Upper lobe of left lung (tissue), 4 donors: Measurements from ENCODE around the gene MKNK1.

Experiments used
- POLR2A ChIP-seq, 4 donors: fragments of 450-650 bp; IDR thresholded peaks; one replicate each; pipeline ENCODE4 v1.5.1; 2016 to 2017; ENCODE audit warnings: antibody characterized with exemption in 4 of 4, mild to moderate bottlenecking in 2 of 4
- POLR2AphosphoS5 ChIP-seq, 2 donors: sonication (generic); formaldehyde crosslinking; IDR thresholded peaks; one replicate each; pipeline ENCODE4 v1.5.1; 2017; ENCODE audit warnings: antibody characterized with exemption in 2 of 2
- TF ChIP-seq, protein P1 (sequence below), 6 experiments: fragments of 450-650 bp in 4 of 6; fragments of 200-600 bp in 2 of 6; sonication (generic) in 2 of 6; IDR thresholded peaks; one replicate each; pipeline ENCODE4 v1.5.1; 2016 to 2019; ENCODE audit warnings: antibody characterized with exemption in 6 of 6

DNA sequence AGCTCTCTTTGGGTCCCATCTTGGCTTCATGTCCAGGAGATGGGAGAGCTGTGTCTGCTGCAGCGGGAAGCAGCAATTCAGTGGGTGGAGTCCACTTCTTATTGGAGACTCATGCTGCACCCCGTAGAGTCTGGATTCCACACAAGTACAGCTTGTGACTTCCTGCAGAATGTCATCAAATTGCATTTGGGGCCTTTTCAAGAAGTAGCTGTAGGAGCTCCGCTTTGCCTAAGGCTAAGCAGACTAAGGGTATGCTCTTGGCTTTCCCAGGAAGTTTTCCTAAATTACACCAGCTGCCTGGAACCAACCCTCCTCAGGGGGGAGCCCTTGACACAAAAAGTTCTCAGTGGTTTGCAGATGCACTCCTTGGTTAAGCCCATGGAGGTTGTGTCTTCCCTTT lies 18.3 kb upstream of the MKNK1 start:
- TF ChIP-seq, protein P1, sequence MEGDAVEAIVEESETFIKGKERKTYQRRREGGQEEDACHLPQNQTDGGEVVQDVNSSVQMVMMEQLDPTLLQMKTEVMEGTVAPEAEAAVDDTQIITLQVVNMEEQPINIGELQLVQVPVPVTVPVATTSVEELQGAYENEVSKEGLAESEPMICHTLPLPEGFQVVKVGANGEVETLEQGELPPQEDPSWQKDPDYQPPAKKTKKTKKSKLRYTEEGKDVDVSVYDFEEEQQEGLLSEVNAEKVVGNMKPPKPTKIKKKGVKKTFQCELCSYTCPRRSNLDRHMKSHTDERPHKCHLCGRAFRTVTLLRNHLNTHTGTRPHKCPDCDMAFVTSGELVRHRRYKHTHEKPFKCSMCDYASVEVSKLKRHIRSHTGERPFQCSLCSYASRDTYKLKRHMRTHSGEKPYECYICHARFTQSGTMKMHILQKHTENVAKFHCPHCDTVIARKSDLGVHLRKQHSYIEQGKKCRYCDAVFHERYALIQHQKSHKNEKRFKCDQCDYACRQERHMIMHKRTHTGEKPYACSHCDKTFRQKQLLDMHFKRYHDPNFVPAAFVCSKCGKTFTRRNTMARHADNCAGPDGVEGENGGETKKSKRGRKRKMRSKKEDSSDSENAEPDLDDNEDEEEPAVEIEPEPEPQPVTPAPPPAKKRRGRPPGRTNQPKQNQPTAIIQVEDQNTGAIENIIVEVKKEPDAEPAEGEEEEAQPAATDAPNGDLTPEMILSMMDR (IDR thresholded peaks at IDR 0.05): peak in 5 of 6 experiments; percentile 20 to 37 (median 26)
- TF ChIP-seq POLR2A (IDR thresholded peaks at IDR 0.05) (no peak), POLR2AphosphoS5 (IDR thresholded peaks at IDR 0.05) (no peak)
